GM23338 (cell line): Measurements from ENCODE around the gene TOMM7. TPM values are rescaled to one million over a fixed set of nuclear protein-coding genes. Genes with fewer than 3 reads are reported as not detected.
A peak's percentile ranks its signal among the peaks of the same experiment; 100 is the strongest.

Experiments used
- ATAC-seq: fragments of 200-7000 bp; cut with Tn5 transposase; 3 replicates; pipeline ENCODE4 v1.9.1; 2020
- DNase-seq: peaks from one replicate; pipeline ENCODE4 v3.0.0-alpha.2; 2015; ENCODE audit warnings: low spot score
- H2AFZ ChIP-seq: fragments of 200-600 bp; sonication (generic); 2 replicates; pipeline ENCODE4 v1.8.0; 2016; ENCODE audit warnings: antibody characterized with exemption, mild to moderate bottlenecking, moderate library complexity
- H3F3A ChIP-seq: fragments of 200-600 bp; sonication (generic); replicated peaks from 2 replicates; pipeline ENCODE4 v1.8.0; 2017; ENCODE audit warnings: antibody characterized with exemption, mixed run types, low read depth
- H3K27ac ChIP-seq: fragments of 200-600 bp; sonication (generic); 2 replicates; pipeline ENCODE4 v1.6.1; 2016; ENCODE audit warnings: low read depth
- H3K27me3 ChIP-seq: fragments of 200-600 bp; sonication (generic); 2 replicates; pipeline ENCODE4 v1.8.0; 2016; ENCODE audit warnings: mild to moderate bottlenecking, mixed run types, moderate library complexity; ENCODE audit not compliant: insufficient read depth
- H3K36me3 ChIP-seq: fragments of 200-600 bp; sonication (generic); 2 replicates; pipeline ENCODE4 v1.8.0; 2016; ENCODE audit warnings: mild to moderate bottlenecking; ENCODE audit not compliant: insufficient read depth
- H3K4me1 ChIP-seq: fragments of 200-600 bp; sonication (generic); 2 replicates; pipeline ENCODE4 v1.8.0; 2016; ENCODE audit warnings: mild to moderate bottlenecking, moderate library complexity; ENCODE audit not compliant: insufficient read depth
- H3K4me2 ChIP-seq: fragments of 200-600 bp; sonication (generic); 2 replicates; pipeline ENCODE4 v1.7.1; 2017; ENCODE audit warnings: mixed run types
- H3K4me3 ChIP-seq: fragments of 200-600 bp; sonication (generic); 2 replicates; pipeline ENCODE4 v1.6.1; 2016; ENCODE audit warnings: mixed run types
- H3K79me2 ChIP-seq: fragments of 200-600 bp; sonication (generic); replicated peaks from 2 replicates; pipeline ENCODE4 v1.8.0; 2017; ENCODE audit warnings: mild to moderate bottlenecking; ENCODE audit not compliant: insufficient read depth
- H3K9me2 ChIP-seq: fragments of 200-600 bp; sonication (generic); 2 replicates; pipeline ENCODE4 v1.8.0; 2017; ENCODE audit not compliant: insufficient read depth
- H4K20me1 ChIP-seq: fragments of 200-600 bp; sonication (generic); replicated peaks from 2 replicates; pipeline ENCODE4 v1.8.0; 2017; ENCODE audit warnings: mild to moderate bottlenecking; ENCODE audit not compliant: insufficient read depth
- H3K27ac Mint-ChIP-seq: 2 replicates; pipeline ENCODE4 v1.8.0; 2020; ENCODE audit warnings: inconsistent platforms, mild to moderate bottlenecking, moderate library complexity, mixed read lengths
- H3K27me3 Mint-ChIP-seq: 3 replicates; pipeline ENCODE4 v1.8.0; 2022; ENCODE audit warnings: low read depth, mild to moderate bottlenecking, moderate library complexity, mixed read lengths, inconsistent platforms; ENCODE audit not compliant: insufficient read depth, poor library complexity
- H3K36me3 Mint-ChIP-seq: 3 replicates; pipeline ENCODE4 v1.8.0; 2021; ENCODE audit warnings: low read depth, mild to moderate bottlenecking, inconsistent platforms, moderate library complexity, mixed read lengths
- H3K4me1 Mint-ChIP-seq: 3 replicates; pipeline ENCODE4 v1.8.0; 2020; ENCODE audit warnings: mild to moderate bottlenecking, inconsistent platforms, mixed read lengths
- H3K4me3 Mint-ChIP-seq: 3 replicates; pipeline ENCODE4 v1.8.0; 2021; ENCODE audit warnings: moderate library complexity, mild to moderate bottlenecking, inconsistent platforms, mixed read lengths
- H3K9me3 Mint-ChIP-seq: 3 replicates; pipeline ENCODE4 v1.8.0; 2020; ENCODE audit warnings: moderate library complexity, mild to moderate bottlenecking, inconsistent platforms, mixed read lengths
- CREB1 ChIP-seq: fragments of 250-450 bp; sonication (Bioruptor Pico); IDR thresholded peaks from 2 replicates; pipeline ENCODE4 v1.5.0; 2020; ENCODE audit warnings: low read depth, mild to moderate bottlenecking, moderate library complexity
- CTCF ChIP-seq, 2 experiments: fragments of 200-600 bp in 1 of 2; sonication (generic) in 1 of 2; conservative IDR thresholded peaks; 2 replicates each; pipeline versions ENCODE4 v1.5.1 to v1.6.1; 2016 to 2017; ENCODE audit warnings: antibody characterized with exemption in 2 of 2, low read depth in 2 of 2, mild to moderate bottlenecking in 2 of 2, moderate library complexity in 1 of 2
- ETS1 ChIP-seq: IDR thresholded peaks from 2 replicates; pipeline ENCODE4 v1.6.1; 2016; ENCODE audit warnings: antibody characterized with exemption
- EZH2phosphoT487 ChIP-seq: fragments of 200-600 bp; sonication (generic); IDR thresholded peaks from one replicate; pipeline ENCODE4 v1.8.1; 2018; ENCODE audit warnings: antibody characterized with exemption; ENCODE audit not compliant: unreplicated experiment
- NANOG ChIP-seq: IDR thresholded peaks from 2 replicates; pipeline ENCODE4 v1.6.1; 2016; ENCODE audit warnings: antibody characterized with exemption, borderline replicate concordance
- REST ChIP-seq: IDR thresholded peaks from one replicate; pipeline ENCODE4 v1.6.1; 2018; ENCODE audit warnings: antibody characterized with exemption; ENCODE audit not compliant: unreplicated experiment
- polyA plus RNA-seq: library from polyadenylated mRNA; unstranded; fragments of >200 nt; fragmentation: Nextera tagmentation; extraction: Ambion mirVana; gene quantifications from 2 replicates; pipeline ENCODE4 v1.2.1, GENCODE V29; 2016
- total RNA-seq: library from RNA; depleted of rRNA; stranded (reverse); fragments of >200 nt; shearing (Covaris generic); gene quantifications from 2 replicates; pipeline ENCODE4 v1.2.3, GENCODE V29; 2014
- TF ChIP-seq, protein P1 (sequence below): fragments of 250-450 bp; sonication (Bioruptor Pico); IDR thresholded peaks from 2 replicates; pipeline ENCODE4 v1.5.0; 2020; ENCODE audit warnings: mild to moderate bottlenecking, moderate library complexity

TOMM7 gene
- total and polyA plus RNA-seq, 2 experiments from 2014 or later = 164 to 920 TPM

DNA sequence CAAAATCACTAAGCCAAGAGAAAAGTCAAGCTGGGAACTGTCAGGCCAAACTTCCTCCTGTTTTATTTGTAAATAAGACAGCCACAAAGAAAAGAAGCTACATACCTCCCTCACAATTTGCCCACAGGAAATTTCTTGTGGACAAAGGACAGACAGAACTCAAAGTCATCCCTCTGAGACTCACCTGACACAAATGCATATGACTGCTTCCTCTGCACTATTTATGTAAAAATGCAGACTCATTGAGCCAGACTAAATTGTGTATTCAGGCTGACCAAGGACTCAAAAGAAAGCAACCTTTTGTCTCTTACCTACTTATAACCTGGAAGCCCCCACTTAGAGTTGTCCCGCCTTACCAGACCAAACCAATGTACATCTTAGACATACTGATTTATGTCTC is 11.8 kb downstream of the TOMM7 start:
- H3K27ac Mint-ChIP-seq = peak overlapping the region; percentile 94
- H3K36me3 ChIP-seq = no peaks in the 10 kb centered on the region
- H3F3A ChIP-seq = peaks cover 14% of the 10 kb centered on the region; the same call in 1 of the 2 replicates
- H2AFZ ChIP-seq = no peak overlapping the region
- DNase-seq = peak; percentile 68
- H3K36me3 Mint-ChIP-seq = peaks cover 51% of the 10 kb centered on the region; the same call in 2 of the 3 replicates
- H3K27me3 Mint-ChIP-seq = peaks cover 7% of the 10 kb centered on the region
- no peaks in the 10 kb centered on the region for H3K9me3 Mint-ChIP-seq
- peak; percentile 74; the same call in 1 of the 2 replicates for TF ChIP-seq NANOG
- TF ChIP-seq ETS1 = peak; percentile 58
- no peak for TF ChIP-seq EZH2phosphoT487
- H3K4me1 Mint-ChIP-seq = peaks cover 66% of the 10 kb centered on the region
- H3K4me3 ChIP-seq = no peak overlapping the region
- H3K79me2 ChIP-seq = peaks cover 18% of the 10 kb centered on the region; the same call in 1 of the 2 replicates
- H3K27ac ChIP-seq = peak overlapping the region; percentile 99
- peaks cover 56% of the 10 kb centered on the region for H3K4me1 ChIP-seq
- no peak for ATAC-seq
- no peaks in the 10 kb centered on the region for H4K20me1 ChIP-seq
- peak overlapping the region; percentile 1; the same call in 1 of the 3 replicates for H3K4me3 Mint-ChIP-seq
- peak overlapping the region; percentile 44 for H3K4me2 ChIP-seq
- no peaks in the 10 kb centered on the region for H3K9me2 ChIP-seq
- no peaks in the 10 kb centered on the region for H3K27me3 ChIP-seq

GRCh38 chr7:22809902-22810642 is 12.6 kb downstream of the TOMM7 start:
- H3K4me2 ChIP-seq = peak overlapping the region; percentile 44
- peaks cover 11% of the 10 kb centered on the region; the same call in 1 of the 2 replicates for H3K79me2 ChIP-seq
- no peaks in the 10 kb centered on the region for H4K20me1 ChIP-seq
- Mint-ChIP-seq H3K27me3 (peaks cover 8% of the 10 kb centered on the region), H3K4me3 (no peak overlapping the region), H3K4me1 (peaks cover 66% of the 10 kb centered on the region), H3K36me3 (peaks cover 43% of the 10 kb centered on the region; the same call in 2 of the 3 replicates), H3K9me3 (no peaks in the 10 kb centered on the region), H3K27ac (peak overlapping the region; percentile 94)
- DNase-seq (no peak), ATAC-seq (no peak)
- no peaks in the 10 kb centered on the region for H3K36me3 ChIP-seq
- peaks cover 14% of the 10 kb centered on the region; the same call in 1 of the 2 replicates for H3F3A ChIP-seq
- H3K4me3 ChIP-seq = no peak overlapping the region
- H3K27me3 ChIP-seq = no peaks in the 10 kb centered on the region
- peaks cover 56% of the 10 kb centered on the region for H3K4me1 ChIP-seq
- H3K9me2 ChIP-seq = no peaks in the 10 kb centered on the region
- H2AFZ ChIP-seq = no peak overlapping the region
- peak overlapping the region; percentile 99 for H3K27ac ChIP-seq
- TF ChIP-seq CREB1 (CRISPR knock-in tag) (no peak), CTCF (conservative IDR thresholded peaks at IDR 0.05; ENCODE audit: low read depth in 2 of 2) (no peak), REST (no peak)
- TF ChIP-seq, protein P1, sequence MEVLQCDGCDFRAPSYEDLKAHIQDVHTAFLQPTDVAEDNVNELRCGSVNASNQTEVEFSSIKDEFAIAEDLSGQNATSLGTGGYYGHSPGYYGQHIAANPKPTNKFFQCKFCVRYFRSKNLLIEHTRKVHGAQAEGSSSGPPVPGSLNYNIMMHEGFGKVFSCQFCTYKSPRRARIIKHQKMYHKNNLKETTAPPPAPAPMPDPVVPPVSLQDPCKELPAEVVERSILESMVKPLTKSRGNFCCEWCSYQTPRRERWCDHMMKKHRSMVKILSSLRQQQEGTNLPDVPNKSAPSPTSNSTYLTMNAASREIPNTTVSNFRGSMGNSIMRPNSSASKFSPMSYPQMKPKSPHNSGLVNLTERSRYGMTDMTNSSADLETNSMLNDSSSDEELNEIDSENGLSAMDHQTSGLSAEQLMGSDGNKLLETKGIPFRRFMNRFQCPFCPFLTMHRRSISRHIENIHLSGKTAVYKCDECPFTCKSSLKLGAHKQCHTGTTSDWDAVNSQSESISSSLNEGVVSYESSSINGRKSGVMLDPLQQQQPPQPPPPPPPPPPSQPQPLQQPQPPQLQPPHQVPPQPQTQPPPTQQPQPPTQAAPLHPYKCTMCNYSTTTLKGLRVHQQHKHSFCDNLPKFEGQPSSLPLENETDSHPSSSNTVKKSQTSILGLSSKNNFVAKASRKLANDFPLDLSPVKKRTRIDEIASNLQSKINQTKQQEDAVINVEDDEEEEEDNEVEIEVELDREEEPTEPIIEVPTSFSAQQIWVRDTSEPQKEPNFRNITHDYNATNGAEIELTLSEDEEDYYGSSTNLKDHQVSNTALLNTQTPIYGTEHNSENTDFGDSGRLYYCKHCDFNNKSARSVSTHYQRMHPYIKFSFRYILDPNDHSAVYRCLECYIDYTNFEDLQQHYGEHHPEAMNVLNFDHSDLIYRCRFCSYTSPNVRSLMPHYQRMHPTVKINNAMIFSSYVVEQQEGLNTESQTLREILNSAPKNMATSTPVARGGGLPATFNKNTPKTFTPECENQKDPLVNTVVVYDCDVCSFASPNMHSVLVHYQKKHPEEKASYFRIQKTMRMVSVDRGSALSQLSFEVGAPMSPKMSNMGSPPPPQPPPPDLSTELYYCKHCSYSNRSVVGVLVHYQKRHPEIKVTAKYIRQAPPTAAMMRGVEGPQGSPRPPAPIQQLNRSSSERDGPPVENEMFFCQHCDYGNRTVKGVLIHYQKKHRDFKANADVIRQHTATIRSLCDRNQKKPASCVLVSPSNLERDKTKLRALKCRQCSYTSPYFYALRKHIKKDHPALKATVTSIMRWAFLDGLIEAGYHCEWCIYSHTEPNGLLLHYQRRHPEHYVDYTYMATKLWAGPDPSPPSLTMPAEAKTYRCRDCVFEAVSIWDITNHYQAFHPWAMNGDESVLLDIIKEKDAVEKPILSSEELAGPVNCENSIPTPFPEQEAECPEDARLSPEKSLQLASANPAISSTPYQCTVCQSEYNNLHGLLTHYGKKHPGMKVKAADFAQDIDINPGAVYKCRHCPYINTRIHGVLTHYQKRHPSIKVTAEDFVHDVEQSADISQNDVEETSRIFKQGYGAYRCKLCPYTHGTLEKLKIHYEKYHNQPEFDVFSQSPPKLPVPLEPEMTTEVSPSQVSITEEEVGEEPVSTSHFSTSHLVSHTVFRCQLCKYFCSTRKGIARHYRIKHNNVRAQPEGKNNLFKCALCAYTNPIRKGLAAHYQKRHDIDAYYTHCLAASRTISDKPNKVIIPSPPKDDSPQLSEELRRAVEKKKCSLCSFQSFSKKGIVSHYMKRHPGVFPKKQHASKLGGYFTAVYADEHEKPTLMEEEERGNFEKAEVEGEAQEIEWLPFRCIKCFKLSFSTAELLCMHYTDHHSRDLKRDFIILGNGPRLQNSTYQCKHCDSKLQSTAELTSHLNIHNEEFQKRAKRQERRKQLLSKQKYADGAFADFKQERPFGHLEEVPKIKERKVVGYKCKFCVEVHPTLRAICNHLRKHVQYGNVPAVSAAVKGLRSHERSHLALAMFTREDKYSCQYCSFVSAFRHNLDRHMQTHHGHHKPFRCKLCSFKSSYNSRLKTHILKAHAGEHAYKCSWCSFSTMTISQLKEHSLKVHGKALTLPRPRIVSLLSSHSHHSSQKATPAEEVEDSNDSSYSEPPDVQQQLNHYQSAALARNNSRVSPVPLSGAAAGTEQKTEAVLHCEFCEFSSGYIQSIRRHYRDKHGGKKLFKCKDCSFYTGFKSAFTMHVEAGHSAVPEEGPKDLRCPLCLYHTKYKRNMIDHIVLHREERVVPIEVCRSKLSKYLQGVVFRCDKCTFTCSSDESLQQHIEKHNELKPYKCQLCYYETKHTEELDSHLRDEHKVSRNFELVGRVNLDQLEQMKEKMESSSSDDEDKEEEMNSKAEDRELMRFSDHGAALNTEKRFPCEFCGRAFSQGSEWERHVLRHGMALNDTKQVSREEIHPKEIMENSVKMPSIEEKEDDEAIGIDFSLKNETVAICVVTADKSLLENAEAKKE (CRISPR knock-in tag) = no peak
